NCI-H2029 treated with DMSO at 0.1 percent for 48 hours (cell line): Measurements from ENCODE around the gene PRRG2.
"Not testable (repeated sequence)": the region's sequence is repeated elsewhere in the genome, so short reads cannot be mapped to it uniquely, and the experiment has no call there.

Source experiments
- DNase-seq: peaks from one replicate; lab custom pipeline; 2025; lab: John Stamatoyannopoulos, UW

PRRG2 gene

GRCh38 chr19:49609499-49610092 lies 28.5 kb downstream of the PRRG2 start:
- DNase-seq: no peak

DNA sequence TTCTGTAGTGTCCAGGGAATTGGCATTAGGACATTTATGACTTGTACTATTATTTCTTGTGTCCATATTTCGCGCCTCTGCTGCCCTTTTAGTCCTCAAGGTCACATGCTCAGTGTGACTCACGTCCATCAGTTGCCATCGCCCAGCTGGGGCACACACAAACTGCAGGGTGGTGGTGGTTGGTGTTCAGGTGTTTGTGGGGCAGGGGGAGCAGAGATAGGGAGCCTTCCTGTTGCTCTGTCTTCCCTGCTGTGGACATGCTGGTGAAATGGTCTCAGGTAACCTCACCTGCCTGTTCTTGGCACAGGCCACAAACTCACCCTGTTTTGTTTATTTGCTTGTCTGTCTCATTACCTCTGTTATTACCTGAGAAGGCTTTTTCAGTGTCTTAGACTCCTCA lies 32.3 kb downstream of the PRRG2 start:
- peak; percentile 44 for DNase-seq

DNA sequence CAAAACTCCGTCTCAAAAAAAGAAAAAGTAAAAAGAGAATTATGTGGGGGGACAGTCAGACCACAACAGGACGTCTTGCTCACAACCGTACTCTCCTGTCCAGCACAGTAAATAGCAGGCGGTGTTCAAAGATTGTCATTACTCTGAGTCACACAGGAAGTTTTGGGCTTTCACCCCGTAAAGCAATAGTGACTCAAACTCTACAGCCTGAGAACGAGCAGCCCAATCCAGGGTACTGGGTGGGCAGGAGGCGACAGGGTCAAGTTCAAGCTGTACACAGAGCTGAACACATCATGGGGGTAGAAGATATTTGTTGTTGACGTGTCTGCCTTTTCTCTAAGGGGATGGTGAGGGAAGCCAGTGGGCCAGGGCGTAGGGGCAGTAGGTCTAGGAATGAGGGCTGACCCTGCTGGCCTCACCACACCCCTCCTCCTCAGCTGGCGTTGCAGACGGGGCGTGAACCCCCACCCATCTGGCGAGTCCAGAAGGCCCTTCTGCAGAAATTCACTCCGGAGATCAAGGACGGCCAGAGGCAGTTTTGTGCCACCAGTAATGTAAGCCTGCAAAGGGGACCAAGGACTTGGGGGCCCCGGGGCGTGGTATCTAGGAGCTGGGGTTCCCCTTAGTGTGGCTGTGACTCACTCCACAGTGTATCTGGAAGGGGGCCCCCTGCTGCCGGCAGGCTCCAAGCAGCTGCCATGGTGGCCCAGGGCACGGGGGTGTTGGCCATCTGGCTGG lies 33.1 kb downstream of the PRRG2 start:
- no peak for DNase-seq

DNA sequence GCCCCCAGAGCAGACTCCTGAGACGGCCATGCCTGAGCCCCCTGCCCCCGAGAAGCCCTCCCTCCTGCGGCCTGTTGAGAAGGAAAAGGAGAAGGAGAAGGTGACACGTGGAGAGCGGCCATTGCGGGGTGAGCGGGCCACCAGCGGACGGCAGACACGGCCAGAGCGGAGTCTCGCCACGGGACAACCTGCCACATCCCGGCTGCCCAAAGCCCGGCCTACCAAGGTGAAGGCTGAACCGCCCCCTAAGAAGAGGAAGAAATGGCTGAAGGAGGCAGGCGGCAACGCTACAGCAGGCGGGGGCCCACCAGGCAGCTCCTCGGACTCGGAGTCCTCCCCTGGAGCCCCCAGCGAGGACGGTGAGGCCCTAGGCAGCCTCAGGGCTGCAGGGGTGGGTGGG lies 34.7 kb downstream of the PRRG2 start:
- no peak for DNase-seq

DNA sequence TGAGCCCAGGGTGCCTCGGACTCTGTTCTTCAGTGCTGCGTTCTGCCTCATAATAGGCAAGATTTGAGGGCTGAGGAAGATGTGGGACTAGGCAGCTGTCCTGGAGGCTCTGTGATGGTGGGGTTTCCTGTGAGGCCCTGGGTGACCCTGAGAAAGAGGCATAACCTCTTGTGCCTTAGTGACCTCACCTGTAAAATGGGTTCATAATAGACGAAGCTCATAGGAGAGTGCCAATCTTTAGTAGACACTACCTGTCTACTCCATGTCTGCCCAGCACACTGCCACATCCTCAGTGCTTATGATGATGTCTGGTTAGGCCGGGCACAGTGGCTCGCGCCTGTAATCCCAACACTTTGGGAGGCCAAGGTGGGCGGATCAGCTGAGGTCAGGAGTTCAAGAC lies 35.4 kb downstream of the PRRG2 start:
- DNase-seq: no peak

- no peak for DNase-seq
Observed at GRCh38 chr19:49616945-49617344, 35.8 kb downstream of the PRRG2 start.

DNA sequence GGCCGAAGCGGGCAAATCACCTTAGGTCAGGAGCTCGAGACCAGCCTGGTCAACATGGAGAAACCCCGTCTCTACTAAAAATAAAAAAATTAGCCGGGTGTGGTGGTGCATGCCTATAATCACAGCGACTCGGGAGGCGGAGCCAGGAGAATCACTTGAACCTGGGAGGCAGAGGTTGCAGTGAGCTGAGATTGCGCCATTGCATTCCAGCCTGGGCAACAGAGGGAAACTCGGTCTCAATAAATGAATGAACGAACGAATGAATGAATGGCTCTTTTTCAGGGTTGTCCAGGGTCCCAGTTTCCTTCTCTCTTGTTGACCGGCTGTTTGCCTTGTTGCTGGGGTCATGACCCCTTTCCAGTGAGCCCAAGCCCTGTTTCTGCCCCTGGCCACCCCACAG lies 36.7 kb downstream of the PRRG2 start:
- DNase-seq: not testable (repeated sequence)

GRCh38 chr19:49624967-49625910 lies 44.1 kb downstream of the PRRG2 start:
- DNase-seq: no peak

DNA sequence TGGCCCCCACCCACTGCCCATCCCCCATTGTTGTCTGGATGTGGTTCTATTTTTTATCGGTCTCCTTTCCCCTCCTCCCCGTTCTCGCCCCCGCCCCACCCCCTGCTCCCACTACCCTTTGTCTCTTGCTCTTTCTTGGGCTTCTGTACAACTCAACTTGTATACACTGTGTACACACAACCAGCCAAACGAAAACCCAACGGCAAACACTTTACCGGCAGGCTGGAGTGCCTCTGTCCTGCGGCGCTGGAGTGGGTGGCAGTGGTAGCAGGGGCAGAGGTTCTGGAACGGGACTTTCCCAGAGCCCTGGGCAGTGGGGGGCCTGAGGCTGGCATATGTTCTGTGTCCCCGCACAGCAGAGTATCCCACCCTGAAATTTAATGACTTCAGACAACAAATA lies 45.1 kb downstream of the PRRG2 start:
- no peak for DNase-seq

DNA sequence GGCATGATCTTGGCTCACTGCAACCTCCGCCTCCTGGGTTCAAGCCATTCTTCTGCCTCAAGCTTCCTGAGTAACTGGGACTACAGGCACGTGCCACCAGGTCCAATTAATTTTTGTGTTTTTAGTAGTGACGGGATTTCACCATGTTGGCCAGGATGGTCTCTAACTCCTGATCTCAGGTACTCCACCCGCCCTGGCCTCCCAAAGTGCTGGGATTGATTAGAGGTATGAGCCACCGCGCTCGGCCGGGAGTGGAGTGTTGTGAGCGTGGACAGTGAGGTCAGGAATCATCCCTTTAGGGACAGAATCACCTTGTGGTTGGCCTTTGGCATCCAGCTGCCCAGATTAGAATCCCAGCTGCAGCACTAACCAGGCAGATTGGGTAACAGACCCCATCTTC lies 48.5 kb downstream of the PRRG2 start:
- DNase-seq: no peak

DNA sequence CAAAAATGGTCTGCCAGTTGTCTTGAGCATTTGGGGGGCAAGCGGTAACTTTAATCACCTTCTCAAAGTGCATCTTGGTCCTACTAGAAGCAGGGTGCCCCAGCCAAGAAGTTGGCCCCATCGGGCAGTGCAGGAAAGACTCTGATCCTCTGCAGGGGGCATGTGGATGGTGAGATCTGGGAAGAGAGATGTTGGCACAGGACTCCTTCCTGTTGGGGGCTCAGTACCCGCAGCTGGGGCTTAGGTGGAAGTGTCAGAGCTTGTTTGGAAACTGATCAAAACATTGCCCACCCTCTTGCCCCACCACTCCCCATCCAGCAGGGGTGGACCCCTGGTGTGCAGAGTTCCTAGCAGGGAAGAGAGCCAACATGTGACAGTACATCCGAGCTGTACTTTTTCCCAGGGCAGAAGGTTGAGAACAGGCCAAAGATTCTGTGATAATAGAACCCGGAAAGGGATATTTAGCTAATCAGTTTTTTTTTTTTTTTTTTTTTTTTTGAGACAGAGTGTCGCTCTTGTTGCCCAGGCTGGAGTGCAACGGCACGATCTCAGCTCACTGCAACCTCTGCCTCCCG lies 50.0 kb downstream of the PRRG2 start:
- DNase-seq: no peak

DNA sequence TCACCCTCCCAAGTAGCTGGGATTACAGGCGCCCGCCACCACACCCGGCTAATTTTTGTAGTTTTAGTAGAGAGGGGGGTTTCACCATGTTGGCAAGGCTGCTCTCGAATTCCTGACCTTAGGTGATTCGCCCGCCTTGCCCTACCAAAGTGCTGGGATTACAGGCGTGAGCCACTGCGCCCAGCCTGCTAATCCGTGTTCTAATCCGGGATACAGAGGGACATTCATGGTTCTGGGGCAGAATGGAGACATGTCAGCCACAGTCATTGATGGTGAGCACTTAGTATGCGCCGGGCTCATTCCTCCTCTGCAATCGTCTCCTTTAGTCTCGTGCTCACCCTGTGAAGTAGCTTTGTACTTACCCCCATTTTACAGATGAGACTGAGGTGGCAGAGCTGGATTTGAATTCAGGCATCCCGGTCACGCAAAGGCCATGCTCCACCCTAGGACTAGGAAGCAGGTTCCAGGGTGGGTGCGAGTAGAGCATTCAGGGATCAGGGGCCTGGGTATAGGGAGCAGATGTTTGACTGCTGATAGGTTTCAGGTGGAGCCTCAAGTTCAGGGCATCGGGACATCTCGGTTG lies 50.6 kb downstream of the PRRG2 start:
- DNase-seq: no peak

DNA sequence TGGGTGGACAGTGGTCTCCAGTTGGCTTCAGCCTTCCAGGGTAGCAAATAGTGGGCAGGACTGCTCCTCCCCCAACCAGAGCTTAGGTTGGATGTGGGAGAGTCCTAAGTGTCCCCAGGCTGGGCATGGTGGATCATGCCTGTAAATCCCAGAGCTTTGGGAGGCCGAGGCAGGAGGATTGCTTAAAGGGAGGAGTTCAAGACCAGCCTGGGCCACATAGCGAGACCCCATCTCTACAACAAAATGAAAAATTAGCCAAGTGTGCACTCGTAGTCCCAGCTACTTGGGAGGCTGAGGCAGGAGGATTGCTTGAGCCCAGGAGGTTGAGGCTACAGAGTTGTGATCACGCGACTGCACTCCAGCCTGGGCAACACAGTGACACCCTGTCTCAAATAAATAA lies 51.5 kb downstream of the PRRG2 start:
- DNase-seq: no peak

- not testable (repeated sequence) for DNase-seq
Observed at GRCh38 chr19:49633273-49633672, 52.2 kb downstream of the PRRG2 start.

DNA sequence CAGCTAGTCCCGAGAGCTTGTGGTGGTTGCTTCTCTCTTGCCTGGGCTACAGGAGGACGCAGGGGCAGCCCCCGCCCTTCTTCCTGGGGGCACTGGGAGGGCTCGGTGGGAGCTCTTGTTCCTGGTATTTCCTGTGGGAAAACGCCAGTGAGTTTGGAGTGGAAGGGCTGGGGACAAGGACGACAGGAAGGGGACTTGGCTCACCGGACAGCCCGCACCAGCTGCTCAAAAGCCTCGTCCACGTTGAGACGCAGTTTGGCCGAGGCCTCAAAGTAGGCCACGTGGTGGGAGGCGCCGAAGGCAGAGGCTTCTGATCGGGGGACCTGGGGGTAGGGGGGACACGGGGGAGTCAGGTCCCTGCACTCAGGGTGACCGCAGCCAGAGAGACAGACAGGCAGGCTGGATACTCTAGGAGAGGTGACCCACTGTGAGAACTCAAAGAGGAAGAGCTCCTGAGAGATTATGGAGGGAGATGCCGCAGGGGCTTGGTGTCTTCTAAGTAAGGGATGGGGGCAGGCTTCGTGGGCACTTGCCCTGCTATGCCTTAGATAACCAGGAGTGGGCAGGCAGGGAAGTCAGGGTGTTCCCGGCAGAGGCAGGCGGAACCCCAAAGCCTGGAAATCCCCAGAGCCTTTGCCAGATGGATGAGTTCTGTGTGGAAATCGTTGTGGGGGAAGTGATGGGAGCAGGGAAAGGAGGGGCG lies 54.6 kb downstream of the PRRG2 start:
- DNase-seq: no peak

DNA sequence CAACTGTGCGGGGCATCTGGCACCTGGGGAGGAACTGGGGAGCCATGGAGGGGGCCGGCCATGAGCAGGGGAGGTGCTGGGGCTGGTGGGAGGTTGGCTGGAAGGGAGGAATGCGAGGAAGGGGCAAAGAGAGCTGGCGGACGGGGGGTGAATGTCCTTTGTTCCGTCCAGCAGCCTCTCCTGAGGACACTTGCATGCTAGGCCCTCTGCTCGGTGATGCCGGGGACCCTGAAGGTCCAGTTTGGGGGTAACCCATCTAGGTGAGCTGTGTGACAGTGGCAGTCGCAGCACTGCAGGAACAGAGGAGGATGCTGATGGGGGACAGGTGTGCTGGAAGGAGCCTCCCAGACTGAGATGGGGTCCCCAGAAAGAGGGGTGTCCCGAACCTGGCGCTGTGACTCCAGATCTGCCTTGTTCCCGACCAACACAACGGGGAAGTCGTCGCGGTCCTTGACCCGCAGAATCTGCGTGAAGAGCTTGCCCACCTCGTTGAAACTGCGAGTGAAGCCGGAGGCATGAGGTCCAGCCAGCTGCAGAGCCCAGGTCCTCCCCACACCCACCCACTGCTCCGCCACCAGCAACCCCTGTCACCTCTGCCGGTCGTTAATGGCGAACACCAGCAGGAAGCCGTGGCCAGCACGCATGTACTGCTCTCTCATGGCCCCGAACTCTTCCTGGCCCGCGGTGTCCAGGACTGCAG lies 55.3 kb downstream of the PRRG2 start:
- DNase-seq: no peak

GRCh38 chr19:49637821-49638738 lies 57.0 kb downstream of the PRRG2 start:
- DNase-seq: no peak

GRCh38 chr19:49639401-49640112 lies 58.4 kb downstream of the PRRG2 start:
- no peak for DNase-seq
